NOMO-1 (cell line): ENCODE measurements around the gene CLDN9.

Experiments
- DNase-seq, 2 experiments: peaks; one replicate each; lab custom pipeline; 2025; ENCODE audit not compliant: unreplicated experiment in 2 of 2; lab: John Stamatoyannopoulos, UW

Gene CLDN9

GRCh38 chr16:2974319-2975056, 38.2 kb upstream of the CLDN9 start:
- no peak for DNase-seq

DNA sequence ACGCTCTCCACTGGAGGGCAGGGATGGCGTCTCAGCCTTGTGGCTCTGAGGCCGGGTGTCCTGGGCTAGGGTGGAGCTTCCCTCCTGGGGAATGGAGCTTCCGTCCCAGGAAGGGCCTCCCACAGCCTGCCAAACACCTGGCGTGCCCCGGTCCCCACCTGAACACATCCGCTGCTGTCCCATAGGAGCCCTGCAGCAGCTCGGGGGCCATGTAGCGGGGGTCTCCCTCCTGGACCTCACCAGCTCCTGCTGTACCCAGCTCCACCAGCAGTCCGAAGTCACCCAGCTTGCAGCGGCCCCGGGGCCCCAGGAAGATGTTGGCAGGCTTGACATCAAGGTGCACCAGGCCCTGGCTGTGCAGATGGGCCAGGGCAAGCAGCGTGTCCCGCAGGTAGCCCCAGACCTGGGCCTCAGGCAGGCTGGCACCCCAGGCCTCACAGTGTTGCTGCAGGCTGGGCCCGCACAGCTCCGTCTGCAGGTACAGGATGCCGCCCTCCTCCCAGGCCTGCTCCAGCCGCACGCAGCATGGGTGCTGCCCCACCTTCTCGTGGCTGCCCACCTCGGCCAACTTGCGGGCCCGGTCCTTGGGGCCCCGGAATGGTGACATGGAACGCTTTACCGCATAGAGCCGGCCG, 37.4 kb upstream of the CLDN9 start:
- DNase-seq, result no peak

- no peak for DNase-seq
Measured at GRCh38 chr16:2976201-2976600, 36.5 kb upstream of the CLDN9 start.

DNA sequence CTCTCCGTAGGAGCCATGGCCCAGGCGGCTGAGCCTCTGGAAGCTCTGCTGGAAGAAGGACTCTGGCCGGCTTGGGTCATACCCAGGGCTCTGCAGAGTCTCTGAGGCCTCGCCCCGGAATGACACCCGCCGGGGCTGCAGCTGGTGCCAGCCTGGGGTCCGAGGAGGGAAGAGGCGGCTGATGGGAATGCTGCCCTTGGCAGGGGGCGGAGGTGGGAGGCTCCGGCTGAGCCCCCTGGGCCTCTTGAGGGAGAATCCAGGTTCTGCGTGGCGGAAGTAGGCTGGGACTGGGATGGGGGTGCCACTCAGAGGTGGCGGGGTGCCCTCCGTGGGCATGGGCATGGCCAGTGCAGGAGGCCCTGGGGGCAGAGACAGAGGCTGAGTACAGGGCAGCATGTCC, 36.0 kb upstream of the CLDN9 start:
- no peak for DNase-seq

- no peak for DNase-seq
Measured at GRCh38 chr16:2977440-2977839, 35.3 kb upstream of the CLDN9 start.

DNA sequence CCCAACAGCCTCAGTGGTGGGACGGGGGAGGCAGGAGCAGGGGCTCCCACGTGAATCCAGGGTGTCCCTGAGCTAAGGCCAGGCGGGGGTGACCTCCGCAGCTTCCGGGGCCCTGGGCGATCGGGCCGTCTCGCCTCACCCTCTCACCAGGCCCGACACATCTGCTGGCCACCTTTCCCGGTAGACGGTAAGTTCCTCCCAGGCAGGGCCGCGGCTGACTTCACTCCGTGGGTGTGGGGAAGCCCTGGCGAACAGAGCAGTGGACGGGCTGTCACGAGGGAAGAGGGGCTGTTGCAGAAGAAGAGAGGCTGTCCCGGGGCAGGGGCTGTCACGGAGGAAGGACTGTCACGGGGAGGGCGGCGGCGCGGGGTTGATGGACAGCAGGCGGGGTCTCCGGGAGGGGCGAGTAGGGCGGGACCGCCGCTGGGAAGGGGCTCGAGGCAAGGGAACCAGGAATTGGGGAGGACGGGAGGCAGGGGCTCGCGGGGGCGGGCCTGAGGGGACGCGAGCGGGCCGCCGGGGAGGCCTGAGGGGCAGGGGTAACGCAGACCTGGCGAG, 33.0 kb upstream of the CLDN9 start:
- DNase-seq, result peak; percentile 12 to 22

DNA sequence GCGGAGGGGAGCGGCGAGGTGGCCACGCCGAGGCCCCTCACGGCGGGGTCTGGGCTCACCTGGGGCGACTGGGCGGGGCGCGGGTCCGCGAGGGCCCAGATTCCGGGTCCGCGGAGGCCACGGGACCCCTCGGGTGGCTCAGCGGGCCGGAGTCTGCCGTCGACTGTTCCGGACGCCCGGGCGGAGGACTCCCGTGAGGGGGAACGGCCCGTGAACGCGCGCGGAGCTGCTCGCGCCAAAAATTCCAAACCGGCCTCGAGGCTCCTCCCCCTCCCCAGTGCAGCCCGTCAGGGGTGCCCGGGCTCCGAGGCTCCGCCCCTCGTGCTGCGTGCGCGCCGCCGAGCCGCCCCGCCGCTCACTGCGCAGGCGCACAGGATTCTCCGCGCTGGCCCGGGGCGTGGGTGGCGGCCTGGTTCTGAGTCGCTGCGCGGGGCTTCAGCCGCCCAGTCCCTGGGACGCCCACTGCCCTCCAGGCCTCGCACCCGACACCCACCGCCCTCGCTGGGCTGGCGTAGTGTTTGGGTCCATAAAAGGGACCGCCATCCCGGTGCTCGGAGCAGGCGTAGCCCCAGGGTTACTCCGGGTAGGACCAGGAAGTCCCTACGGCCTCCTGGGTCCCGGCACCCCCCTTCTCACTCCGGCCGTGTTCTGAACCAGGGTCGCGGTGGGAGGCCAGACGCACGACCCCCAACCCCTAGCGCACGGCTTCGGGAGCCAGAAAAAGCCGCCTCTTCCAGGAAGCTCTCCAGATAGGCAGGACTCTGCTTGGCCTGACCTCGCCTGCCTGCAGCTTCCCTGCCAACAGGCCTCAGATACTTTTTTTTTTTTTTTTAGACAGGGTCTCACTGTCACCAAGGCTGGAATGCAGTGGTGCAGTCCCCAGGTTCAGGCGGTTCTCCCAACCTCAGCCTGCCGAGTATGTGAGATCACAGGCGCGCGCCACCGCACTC, 32.2 kb upstream of the CLDN9 start, which contains the start of gene PKMYT1:
PKMYT1 (minus strand) TSS at position 220 of the 950 bp plus-strand sequence. CDS start 789 bp downstream, outside the sequence.
- peak; percentile 87 to 95 for DNase-seq

DNA sequence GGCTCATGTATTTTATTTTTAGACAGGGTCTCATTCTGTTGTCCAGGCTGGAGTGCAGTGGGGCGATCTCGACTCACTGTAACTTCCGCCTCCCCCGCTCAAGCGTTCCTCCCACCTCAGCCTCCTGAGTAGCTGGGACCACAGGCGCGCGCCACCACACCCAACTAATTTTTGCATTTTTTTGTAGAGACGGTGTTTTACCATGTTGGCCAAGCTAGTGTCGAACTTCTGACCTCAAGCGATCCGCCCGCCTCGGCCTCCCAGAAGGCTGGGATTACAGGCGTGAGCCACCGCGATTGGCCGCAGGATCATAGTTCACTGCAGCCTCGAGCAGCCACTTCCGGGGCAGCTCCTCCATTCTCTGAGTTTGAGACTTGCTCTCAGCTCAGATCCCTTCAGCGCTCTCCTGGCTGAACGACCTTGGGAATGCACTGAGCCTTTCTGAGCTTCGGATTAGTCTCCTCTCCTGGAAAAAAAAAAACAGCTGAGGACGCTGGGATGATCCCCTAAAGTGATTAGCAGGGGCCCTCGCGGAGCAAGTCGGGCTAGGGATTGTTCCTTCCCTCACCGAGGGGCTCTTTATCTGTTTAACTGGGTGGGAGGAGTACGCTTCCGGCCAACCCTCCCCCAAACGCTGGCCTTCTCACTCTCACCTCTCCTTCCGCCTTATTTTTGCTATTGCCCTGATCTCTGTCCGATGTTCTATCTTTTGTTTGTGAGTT, 31.4 kb upstream of the CLDN9 start:
- no peak for DNase-seq

DNA sequence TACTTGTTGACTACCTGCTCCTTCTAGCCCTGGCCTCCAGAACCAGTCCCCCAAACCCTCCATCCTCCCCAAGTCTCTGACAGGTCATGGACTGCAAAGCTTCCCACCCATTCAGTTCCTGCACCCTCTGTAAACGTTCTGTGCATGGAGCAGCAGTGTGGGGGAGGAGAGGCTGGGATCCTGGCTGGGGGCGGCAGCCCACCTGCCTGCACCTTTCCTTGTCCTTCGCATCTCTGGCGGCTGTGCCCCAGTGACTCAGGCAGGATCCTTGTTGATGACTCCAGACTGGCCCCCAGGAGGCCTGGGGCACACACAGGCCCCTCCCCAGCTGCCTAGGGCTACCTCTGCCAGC, 30.8 kb upstream of the CLDN9 start:
- DNase-seq, result no peak

GRCh38 chr16:2982402-2982801, 30.3 kb upstream of the CLDN9 start:
- no peak for DNase-seq

DNA sequence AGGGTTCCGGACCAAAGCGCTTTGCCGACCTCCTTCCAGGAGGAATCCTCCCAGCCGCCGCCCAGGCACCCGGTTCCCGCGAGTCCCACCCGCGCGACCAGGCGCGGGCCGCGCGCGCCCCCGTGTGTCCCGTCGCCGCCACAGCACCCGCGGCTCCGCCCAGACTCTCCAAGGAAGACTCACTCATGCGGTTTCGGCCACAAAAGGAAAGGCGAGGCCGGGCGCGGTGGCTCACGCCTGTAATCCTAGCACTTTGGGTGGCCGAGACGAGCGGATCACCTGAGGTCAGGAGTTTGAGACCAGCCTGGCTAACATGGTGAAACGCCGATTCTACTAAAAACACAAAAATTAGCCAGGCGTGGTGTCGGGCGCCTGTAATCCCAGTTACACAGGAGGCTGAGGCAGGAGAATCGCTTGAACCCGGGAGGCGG, 29.0 kb upstream of the CLDN9 start:
- DNase-seq, result peak; percentile 72 to 81

- no peak for DNase-seq
Measured at GRCh38 chr16:2985462-2985861, 27.3 kb upstream of the CLDN9 start.

DNA sequence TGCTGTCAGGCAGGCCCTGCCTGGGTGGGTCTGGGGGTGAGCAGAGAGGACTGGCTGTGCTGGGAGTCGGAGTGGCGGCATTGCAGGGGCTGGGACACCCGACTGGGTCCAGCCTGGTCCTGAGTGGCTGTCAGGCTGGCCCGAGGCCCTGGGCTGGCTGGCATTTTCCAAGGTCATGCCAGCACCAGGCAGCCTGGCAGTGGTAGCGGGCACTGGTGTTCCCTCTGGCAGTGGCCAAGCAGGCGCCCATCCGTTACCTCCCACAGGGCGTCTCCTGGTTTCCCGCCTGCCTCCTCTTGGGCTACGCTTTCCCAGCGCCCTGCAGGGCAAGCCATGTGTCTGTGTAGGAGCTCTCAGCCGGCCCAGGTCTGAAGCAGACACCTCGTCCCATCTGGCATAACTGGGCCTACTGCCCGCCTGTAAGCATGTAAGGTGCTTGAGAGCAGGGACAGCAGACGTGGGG, 26.8 kb upstream of the CLDN9 start:
- no peak for DNase-seq

DNA sequence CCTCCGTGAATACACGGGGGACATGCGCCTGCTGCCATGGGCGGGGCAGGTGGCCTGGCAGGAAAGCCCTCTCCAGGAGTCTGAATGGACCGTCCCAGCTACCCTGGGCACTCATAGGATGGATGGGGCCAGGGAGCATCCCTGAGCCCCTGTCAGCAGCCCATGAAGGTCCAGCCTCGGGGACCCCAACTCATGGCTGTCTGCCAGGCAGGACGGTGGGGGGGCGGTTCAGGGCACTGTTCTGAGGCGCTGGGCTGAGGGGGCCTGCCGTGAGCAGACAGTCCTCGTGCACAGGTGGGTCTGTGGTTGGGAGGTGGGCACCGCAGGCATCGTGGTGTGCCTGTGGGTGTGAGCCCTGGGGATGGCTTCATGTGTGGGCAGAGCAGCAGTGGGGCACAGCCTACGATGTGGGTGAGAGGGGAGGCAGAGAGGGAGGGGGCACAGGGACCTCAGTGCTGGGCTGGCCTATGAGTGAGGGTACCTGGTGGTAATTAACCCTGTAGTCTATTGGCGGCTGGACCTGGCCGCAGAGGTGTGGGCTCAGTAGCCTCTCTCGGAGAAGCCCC, 26.0 kb upstream of the CLDN9 start:
- DNase-seq, result no peak

- DNase-seq, result no peak
Measured at GRCh38 chr16:2987286-2987685, 25.4 kb upstream of the CLDN9 start.

DNA sequence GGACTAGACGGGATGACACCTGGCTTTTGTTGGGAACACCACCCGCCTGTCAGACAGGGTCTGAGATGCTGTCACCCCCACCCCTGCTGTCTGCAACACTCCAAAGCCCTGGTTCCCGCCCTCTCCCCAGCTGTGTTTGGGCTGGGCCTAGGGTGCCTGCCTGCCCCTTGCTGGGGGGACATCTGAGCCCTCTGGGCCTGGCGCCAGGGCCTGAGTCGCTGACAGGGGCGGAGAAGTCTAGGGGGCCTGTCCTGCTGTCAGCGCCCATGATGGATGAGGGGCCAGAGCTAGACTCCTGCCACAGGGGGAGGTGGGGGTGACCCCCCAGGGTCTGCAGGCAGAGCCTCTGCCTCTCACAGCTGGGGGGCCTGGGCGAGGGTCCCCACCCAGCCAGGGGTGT, 24.9 kb upstream of the CLDN9 start:
- DNase-seq, result no peak

DNA sequence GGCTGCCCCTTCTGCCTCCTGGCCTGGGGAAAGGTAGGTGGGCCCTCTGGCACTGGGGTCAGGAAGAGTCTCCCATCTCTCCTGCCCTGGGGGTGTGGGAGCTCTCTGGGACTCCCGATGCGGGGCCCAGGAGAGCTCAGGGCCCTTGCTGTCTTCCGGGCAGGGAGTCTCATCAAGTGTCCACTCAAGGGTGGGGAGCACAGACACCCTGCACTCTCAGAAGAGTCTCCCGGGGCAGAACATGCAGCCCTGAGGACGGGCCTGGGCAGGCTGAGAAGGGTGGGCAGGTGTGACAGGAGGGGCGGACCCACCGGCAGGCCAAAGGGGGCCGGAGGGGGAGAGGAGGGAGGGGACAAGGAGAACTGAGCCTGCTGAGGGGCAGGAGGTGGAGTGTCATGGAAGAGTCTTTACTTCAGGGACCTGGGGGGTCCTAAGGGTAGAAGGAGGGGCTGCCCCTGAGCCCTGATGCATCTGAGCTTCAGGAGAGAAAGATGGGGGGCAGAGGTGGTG, 24.1 kb upstream of the CLDN9 start:
- no peak for DNase-seq

DNA sequence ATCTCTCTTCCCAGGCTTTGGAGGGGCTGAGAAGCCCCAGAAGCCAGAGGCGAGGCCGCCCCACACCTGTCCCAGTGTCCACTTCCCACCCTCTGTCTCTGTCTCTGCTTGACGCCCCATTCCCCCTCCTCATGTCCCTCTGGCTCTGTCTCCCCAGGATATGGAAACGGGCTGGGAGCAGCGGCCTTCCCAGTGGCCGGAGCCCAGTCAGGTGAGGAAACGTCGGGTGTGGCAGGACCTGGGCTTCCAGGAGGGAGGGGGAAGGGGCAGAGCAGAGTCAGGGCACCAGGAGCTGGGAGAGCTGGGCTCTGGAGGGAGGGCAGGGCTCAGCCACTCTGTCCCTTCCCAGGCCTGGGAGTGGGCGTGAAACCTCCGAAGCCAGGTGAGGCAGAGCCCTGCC, 21.8 kb upstream of the CLDN9 start:
- DNase-seq, result no peak

DNA sequence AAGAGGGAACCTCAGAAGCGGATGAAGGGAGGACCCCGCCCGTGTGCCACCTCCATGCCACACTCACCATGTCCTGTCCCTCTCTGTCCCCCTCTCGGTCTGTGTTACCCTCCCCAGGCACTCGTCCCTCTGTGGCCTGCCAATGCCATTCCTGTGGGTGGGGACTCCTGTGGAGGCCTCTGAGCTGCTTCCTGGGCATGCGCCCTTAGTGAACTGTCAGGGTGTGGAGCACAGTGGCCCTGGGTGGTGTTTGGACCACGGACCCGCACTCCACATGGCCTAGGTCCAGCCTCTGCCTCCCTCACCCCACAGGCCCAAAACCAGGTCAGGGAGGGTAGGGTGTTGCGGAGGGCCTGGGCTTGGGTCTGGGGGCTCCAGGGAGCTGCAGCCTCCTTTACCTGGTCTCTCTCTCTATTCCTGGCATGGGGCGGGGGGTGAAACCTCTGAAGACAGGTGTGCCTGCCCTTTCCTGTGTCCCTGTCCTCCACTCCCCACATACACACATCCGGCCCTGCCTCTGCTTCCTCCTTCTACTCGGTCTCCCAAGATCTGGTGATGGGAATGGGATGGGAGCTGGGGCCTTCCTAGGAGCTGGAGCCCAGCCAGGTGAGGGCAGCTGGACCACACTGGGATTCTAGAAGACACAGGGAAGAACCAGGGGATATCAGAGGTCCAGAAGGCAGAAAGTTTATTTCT, 21.0 kb upstream of the CLDN9 start:
- DNase-seq, result no peak
